ENCODE data around the gene LENG8. TPM values are rescaled to one million over a fixed set of nuclear protein-coding genes. Genes with fewer than 3 reads are reported as not detected.
A peak's percentile ranks its signal among the peaks of the same experiment; 100 is the strongest.

LENG8 gene
- polyA plus RNA-seq, 3 donors from 2014 or later = 3.2 to 8.6 (median 3.2) TPM

DNA sequence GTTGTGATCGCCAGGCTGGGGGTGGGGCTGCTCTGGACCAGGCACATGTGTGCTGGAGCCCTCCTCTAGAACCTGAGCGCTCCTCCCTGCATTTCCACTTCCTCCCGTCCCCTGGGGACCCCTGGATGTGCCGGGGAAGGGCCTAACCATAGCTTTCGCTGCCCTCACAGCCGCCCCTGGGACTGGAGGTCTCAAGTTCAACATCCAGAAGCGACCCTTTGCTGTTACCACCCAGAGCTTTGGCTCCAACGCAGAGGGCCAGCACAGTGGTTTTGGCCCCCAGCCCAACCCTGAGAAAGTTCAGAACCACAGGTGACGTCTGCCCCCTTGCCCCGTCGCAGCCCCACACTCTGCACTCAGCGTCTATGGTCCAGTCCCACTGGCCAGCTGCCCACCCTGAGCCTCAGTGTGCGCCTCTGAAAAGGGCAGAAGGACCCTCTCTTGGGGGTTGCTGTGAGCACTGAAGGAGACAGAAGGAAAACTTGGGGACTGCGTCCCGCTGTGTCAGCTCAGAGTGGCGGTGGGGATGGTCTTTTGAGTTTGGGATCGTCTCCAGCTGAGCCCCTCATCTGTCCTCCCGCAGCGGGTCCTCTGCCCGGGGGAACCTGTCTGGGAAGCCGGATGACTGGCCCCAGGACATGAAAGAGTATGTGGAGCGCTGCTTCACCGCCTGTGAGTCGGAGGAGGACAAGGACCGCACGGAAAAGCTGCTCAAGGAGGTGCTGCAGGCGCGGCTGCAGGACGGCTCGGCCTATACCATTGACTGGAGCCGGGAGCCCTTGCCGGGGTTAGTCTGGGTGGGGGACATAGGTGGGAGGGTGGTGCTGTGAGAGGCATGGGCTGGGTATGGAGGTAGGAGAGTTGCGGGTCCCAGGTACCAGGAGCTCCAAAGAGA is 6.0 kb downstream of the LENG8 start:
- H3K4me3 Mint-ChIP-seq = no peak overlapping the region
- no peak overlapping the region for H3K27ac Mint-ChIP-seq
- peaks cover 42 to 45% of the 10 kb centered on the region in 2 donors for H3K4me1 Mint-ChIP-seq
- H3K27me3 Mint-ChIP-seq (ENCODE audit: low read depth in 3 of 3) = peaks cover 20 to 33% (median 33%) of the 10 kb centered on the region in 3 donors
- peaks cover 0 to 2% (median 0%) of the 10 kb centered on the region in 6 donors for H3K9me3 Mint-ChIP-seq
- H3K36me3 Mint-ChIP-seq = peaks cover 16 to 42% (median 17%) of the 10 kb centered on the region in 3 donors
- DNase-seq = no peak

DNA sequence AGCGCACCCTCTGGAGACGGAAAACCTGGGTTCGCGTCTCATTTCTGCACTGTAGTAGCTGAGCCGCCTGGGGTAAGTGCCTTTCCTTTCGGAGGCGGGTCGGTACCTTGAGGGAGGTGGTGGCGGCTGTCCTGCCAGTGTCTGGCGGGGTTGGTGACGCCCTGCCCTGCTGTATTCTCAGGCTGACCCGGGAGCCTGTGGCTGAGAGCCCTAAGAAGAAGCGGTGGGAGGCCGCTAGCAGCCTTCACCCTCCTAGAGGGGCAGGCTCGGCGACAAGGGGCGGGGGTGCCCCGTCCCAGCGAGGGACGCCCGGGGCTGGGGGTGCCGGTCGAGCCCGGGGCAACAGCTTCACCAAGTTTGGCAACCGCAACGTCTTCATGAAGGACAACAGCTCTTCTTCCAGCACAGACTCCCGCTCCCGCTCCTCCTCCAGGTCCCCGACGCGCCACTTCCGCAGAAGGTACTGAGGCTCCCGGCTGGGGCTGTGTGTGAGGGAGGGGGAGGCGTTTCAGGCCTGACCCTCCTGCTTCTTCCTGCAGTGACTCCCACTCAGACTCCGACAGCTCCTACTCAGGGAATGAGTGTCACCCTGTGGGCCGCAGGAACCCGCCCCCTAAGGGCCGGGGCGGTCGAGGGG is 6.9 kb downstream of the LENG8 start:
- Mint-ChIP-seq H3K27ac (no peak overlapping the region), H3K4me1 (peaks cover 33 to 37% of the 10 kb centered on the region in 2 donors), H3K9me3 (peaks cover 0 to 2% (median 0%) of the 10 kb centered on the region in 6 donors), H3K27me3 (ENCODE audit: low read depth in 3 of 3) (peaks cover 19 to 30% (median 27%) of the 10 kb centered on the region in 3 donors), H3K36me3 (peaks cover 16 to 41% (median 17%) of the 10 kb centered on the region in 3 donors), H3K4me3 (no peak overlapping the region)
- DNase-seq = no peak

DNA sequence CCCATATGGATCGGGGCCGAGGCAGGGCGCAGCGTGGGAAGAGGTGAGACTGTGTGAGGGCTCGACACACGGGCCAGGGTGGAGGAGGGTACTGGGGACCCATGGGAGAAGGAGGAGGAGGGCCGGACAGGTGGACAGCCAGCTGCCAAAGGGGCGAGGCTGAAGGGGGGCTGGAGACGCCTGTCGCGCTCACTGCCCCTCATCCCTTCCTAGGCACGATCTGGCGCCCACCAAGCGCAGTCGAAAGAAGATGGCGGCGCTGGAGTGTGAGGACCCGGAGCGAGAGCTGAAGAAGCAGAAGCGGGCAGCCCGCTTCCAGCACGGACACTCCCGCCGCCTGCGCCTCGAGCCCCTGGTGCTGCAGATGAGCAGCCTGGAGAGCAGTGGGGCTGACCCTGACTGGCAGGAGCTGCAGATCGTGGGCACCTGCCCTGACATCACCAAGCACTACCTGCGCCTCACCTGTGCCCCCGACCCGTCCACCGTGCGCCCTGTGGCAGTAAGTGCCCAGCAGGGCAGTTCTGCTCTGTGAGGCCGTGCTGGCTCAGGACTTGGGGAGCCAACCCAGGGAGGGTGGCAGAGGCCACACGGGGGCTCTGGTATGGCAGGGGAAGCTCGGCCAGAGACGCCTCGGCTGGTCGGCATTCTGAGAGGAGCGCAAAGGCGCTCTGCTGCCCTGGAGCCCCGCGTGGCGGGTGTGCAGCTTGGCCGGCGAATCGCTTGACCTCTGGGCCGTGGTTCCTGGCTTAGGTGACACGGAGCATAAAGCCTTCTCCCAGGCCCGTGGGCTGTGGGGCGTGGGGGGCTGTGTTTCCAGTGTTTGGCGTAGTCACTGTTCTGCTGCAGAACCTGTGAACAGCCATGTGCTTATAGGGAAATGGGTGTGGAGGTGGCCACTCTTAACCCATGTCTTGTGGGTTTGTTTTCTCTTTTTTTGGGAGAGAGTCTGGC is 7.7 kb downstream of the LENG8 start:
- Mint-ChIP-seq H3K4me1 (peaks cover 25 to 32% of the 10 kb centered on the region in 2 donors), H3K36me3 (peaks cover 16 to 39% (median 17%) of the 10 kb centered on the region in 3 donors), H3K9me3 (peaks cover 0 to 2% (median 0%) of the 10 kb centered on the region in 6 donors), H3K4me3 (no peak overlapping the region), H3K27me3 (ENCODE audit: low read depth in 3 of 3) (peaks cover 21 to 32% (median 23%) of the 10 kb centered on the region in 3 donors), H3K27ac (no peak overlapping the region)
- no peak for DNase-seq

DNA sequence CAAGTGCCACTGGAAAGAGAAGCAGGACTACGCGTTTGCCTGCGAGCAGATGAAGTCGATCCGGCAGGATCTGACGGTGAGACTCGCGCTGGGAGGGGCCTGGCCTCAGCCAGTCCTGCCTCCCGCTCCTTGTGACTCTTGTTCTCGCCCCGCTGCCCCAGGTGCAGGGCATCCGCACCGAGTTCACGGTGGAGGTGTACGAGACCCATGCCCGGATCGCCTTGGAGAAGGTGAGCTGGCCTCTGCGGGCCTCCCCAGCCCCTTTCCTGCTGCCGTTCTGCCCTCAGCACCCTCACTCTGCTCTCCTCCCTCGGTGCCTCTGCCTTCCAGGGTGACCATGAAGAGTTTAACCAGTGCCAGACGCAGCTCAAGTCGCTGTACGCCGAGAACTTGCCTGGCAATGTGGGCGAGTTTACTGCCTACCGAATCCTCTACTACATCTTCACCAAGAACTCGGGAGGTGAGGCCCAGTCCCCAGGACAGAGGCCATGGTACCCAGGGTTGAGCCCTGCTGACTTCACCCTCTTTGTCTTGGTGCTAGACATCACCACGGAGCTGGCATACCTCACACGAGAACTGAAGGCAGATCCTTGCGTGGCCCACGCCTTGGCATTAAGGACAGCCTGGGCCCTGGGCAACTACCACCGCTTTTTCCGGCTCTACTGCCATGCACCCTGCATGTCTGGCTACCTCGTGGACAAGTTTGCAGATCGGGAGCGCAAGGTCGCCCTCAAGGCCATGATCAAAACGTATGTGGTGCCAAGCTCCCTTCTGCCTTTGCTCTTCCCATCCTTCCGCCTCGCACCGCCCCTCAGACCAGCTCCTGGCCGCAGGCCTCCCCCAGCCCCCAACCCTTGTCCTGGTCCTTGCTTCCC is 9.0 kb downstream of the LENG8 start:
- H3K27me3 Mint-ChIP-seq (ENCODE audit: low read depth in 3 of 3) = peaks cover 19 to 39% (median 25%) of the 10 kb centered on the region in 3 donors
- no peak for DNase-seq
- H3K9me3 Mint-ChIP-seq = peaks cover 0 to 2% (median 0%) of the 10 kb centered on the region in 6 donors
- peak overlapping the region in 3 of 6 donors; percentile 23 to 55 (median 48) for H3K27ac Mint-ChIP-seq
- H3K4me1 Mint-ChIP-seq = peaks cover 18 to 26% of the 10 kb centered on the region in 2 donors
- no peak overlapping the region for H3K4me3 Mint-ChIP-seq
- peaks cover 15 to 29% (median 16%) of the 10 kb centered on the region in 3 donors for H3K36me3 Mint-ChIP-seq

DNA sequence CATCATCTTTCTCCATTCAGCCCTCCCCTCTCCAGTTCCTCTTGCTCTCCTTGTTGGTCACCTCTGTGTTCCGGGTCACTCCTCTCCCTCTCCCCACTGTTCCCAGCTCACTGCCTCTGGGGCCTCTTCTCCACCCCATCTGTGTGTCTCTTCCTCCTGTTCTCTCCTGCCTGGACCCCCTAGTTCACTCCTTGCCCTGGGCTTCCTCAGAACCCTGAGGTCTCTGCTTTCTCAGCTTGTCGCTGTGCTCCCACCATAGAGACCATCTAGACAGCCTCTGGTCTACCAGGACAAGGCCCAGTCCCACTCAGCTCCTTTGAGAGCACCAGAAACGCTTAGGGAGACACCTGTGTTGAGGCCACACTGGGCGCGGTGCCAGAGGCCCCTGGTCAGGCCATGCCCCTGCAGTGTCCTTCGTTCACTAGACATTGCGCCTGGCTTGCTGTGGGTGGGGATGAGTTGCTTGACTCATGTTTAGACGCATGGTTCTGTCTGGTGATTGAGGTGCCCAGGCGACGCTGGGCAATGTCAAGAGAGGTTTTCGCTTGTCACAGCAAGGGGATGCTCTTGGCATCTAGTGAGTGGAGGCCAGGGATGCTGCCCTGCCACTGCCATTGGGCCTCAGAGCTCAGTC is 9.8 kb downstream of the LENG8 start:
- H3K36me3 Mint-ChIP-seq = peaks cover 11 to 24% (median 13%) of the 10 kb centered on the region in 3 donors
- H3K27me3 Mint-ChIP-seq (ENCODE audit: low read depth in 3 of 3) = peaks cover 21 to 43% (median 28%) of the 10 kb centered on the region in 3 donors
- H3K9me3 Mint-ChIP-seq = peaks cover 0 to 2% (median 0%) of the 10 kb centered on the region in 6 donors
- DNase-seq = no peak
- peak overlapping the region; percentile 34 to 82 (median 60) for H3K27ac Mint-ChIP-seq
- H3K4me3 Mint-ChIP-seq = peak overlapping the region in 1 of 5 donors; percentile 45
- peaks cover 17 to 26% of the 10 kb centered on the region in 2 donors for H3K4me1 Mint-ChIP-seq

DNA sequence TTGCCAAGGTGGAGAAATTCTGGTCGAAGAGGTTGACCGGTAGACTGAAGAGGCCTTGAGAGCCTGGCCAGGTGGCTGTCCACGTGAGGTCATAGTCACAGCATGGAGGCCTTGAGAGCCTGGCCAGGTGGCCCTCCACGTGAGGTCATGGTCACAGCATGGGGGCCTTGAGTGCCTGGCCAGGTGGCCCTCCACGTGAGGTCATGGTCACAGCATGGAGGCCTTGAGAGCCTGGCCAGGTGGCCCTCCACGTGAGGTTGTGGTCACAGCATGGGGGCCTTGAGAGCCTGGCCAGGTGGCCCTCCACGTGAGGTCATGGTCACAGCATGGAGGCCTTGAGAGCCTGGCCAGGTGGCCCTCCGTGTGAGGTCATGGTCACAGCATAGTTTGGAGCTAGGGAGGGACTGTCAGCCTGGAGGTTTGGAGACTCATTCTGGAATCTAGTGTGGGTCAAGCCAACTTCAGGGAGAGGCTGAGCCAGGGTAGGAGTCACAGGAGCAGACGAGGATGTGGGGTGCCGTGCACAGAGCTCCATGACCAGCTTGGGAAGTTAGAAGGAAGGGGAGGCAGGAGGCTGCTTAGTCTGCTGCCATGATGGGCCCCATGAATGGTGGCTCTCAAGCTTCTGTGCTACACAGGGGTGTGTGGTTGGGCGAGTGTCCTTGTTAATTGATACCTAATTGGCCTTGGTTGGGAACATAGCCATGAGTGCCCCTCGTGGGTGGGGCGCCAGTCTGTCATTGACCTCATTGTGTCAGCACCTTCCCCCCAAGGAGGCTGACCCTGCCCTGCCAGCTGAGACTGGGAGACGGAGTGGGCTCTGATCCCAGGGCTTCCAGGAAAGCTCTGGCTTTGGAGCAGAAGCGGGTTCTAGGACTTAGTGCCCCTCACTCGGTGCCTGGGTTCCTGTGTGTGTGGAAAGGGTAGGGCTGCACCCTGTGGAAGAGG is 10.6 kb downstream of the LENG8 start:
- Mint-ChIP-seq H3K27ac (peak overlapping the region; percentile 34 to 89 (median 78)), H3K9me3 (peaks cover 0 to 4% (median 0%) of the 10 kb centered on the region in 6 donors), H3K4me3 (peak overlapping the region in 1 of 5 donors; percentile 45), H3K36me3 (peaks cover 11 to 24% (median 13%) of the 10 kb centered on the region in 3 donors), H3K27me3 (ENCODE audit: low read depth in 3 of 3) (peaks cover 26 to 46% (median 33%) of the 10 kb centered on the region in 3 donors), H3K4me1 (peaks cover 25 to 31% of the 10 kb centered on the region in 2 donors)
- no peak for DNase-seq

DNA sequence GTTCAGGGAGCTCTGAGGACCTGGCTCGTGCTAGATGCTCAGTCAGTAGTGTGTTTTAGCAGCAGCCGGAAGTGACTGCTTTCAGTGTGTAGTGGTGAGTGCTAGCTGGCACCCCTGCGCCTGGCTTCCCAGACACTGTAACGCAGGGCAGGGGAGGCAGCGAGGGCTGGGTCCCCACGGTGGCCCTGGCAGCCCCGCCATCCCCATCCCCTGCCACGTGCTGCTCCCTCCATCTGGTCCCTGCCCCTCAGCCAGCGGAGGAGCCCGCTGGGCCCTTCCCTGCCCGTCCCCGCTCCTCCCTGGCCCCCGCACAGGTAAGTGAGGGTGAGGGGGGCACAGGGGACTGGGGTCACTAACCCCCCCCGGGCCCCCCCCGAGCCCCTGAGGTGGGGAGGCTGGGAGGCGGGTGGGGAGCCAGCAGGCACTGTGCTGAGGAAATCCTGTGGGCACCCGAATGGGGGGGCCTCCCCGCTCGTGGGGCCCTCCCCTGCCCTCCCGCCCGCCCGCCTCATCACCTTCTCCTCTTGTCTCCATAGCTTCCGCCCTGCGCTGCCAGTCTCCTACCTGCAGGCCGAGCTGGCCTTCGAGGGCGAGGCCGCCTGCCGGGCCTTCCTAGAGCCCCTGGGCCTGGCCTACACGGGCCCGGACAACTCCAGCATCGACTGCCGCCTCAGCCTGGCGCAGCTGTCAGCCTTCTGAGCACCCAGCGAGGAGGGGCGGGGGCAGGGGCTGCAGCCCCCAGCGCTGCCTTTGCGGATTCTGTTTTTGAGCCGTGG is 11.4 kb downstream of the LENG8 start:
- no peak overlapping the region for H3K4me3 Mint-ChIP-seq
- H3K9me3 Mint-ChIP-seq = peaks cover 0 to 4% (median 0%) of the 10 kb centered on the region in 6 donors
- no peak for DNase-seq
- peaks cover 26 to 45% (median 30%) of the 10 kb centered on the region in 3 donors for H3K27me3 Mint-ChIP-seq (ENCODE audit: low read depth in 3 of 3)
- peaks cover 27 to 34% of the 10 kb centered on the region in 2 donors for H3K4me1 Mint-ChIP-seq
- H3K27ac Mint-ChIP-seq = peak overlapping the region in 5 of 6 donors; percentile 18 to 89 (median 76)
- H3K36me3 Mint-ChIP-seq = peaks cover 11 to 19% (median 13%) of the 10 kb centered on the region in 3 donors

DNA sequence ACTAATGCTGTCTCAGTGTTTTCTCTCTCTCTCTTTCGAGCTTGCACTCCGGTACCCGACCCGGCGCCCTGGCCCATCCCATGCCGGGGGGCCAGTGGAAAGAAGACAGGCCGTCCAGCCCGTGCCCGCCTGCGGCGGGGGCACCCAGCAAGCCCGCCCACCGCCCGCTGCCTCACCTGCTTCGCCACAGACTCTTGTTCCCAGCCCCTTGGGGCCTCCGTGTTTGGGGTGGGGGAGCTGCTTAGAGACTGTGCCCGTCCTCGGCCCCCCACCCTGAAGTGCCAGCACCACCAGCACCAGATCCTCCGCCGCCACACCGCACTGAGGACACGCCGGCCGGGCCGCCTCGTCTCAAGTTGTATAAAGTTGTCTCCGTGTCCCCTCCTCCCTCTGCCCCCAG is 12.2 kb downstream of the LENG8 start:
- Mint-ChIP-seq H3K36me3 (peaks cover 11 to 18% (median 13%) of the 10 kb centered on the region in 3 donors), H3K9me3 (peaks cover 0 to 4% (median 0%) of the 10 kb centered on the region in 6 donors), H3K27me3 (ENCODE audit: low read depth in 3 of 3) (peaks cover 27 to 45% (median 32%) of the 10 kb centered on the region in 3 donors), H3K4me1 (peaks cover 27 to 35% of the 10 kb centered on the region in 2 donors), H3K4me3 (peak overlapping the region; percentile 13 to 38 (median 36)), H3K27ac (peak overlapping the region in 4 of 6 donors; percentile 62 to 75 (median 70))
- DNase-seq = no peak

DNA sequence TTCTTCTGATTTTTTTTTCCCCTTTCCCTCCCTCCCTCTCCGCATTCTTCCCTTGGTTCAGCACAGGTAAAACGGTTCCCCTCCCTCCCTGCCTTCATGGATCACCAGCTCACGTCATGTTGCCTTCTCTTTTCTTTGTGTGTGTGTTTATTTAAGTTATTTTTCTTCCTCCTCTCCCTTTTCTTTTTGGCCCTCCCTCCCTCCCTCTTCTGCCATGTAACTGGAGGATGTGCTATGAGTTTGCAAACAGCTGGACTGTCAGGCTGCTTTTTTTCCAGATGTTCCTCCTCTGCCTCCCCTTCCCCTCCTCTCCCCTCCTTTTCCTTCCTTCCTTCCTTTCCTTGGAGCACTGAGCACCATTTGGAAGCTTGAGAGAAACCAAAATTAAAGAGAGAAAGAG is 12.6 kb downstream of the LENG8 start:
- H3K9me3 Mint-ChIP-seq = peaks cover 0 to 4% (median 0%) of the 10 kb centered on the region in 6 donors
- peak overlapping the region in 5 of 6 donors; percentile 60 to 87 (median 75) for H3K27ac Mint-ChIP-seq

DNA sequence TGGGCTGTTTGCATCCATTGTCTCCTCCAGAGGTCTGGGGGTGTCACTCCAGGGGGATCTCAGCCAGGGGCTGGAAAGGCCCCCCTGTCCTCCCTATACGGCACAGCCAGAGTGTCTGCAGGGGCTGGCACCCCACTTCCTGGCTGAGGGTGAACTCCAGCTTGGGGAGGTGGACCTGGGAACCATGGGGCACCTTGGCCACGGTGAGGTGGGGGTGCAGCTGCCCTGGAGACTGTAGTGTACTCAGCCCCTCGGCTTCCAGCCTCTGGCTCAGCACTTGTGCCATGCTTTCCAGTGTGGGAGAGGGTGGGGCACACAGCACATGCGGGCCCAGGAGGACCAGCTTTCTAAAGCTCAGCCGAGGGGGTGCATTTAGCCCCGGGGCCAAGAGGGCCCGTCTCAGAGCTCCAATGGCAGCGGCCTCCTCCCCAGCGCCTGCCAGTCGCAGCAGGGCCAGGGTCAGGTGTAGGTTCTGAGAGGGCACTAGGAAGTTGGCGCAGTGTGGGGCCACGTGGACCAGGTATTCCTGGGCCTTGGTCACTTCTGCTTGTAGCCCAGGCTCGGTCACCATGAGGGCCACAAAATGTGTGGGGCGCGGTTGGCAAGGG is 13.2 kb downstream of the LENG8 start:
- peaks cover 27 to 35% of the 10 kb centered on the region in 2 donors for H3K4me1 Mint-ChIP-seq
- DNase-seq = no peak
- H3K36me3 Mint-ChIP-seq = peaks cover 11 to 18% (median 13%) of the 10 kb centered on the region in 3 donors
- peak overlapping the region; percentile 20 to 68 (median 38) for H3K4me3 Mint-ChIP-seq
- H3K27ac Mint-ChIP-seq = peak overlapping the region in 5 of 6 donors; percentile 40 to 87 (median 62)
- H3K9me3 Mint-ChIP-seq = peaks cover 0 to 4% (median 0%) of the 10 kb centered on the region in 6 donors
- peaks cover 25 to 45% (median 32%) of the 10 kb centered on the region in 3 donors for H3K27me3 Mint-ChIP-seq (ENCODE audit: low read depth in 3 of 3)

More for the DNA sequence above, 12.6 kb downstream of the LENG8 start:
- DNase-seq = no peak
- Mint-ChIP-seq H3K4me1 (peaks cover 27 to 35% of the 10 kb centered on the region in 2 donors), H3K36me3 (peaks cover 11 to 18% (median 13%) of the 10 kb centered on the region in 3 donors), H3K4me3 (peak overlapping the region; percentile 20 to 38 (median 36)), H3K27me3 (ENCODE audit: low read depth in 3 of 3) (peaks cover 25 to 43% (median 32%) of the 10 kb centered on the region in 3 donors)

All from immature natural killer cell (primary cell).